CD4-positive, alpha-beta memory T cell (primary cell): ENCODE results near the gene PHF5A. TPM values are rescaled to one million over a fixed set of nuclear protein-coding genes. Genes with fewer than 3 reads are reported as not detected.

ENCODE experiments used
- CTCF ChIA-PET: fragments of 350-600 bp; sonication (Branson Sonifier 250); formaldehyde crosslinking; loops from one replicate; lab custom pipeline; 2021; ENCODE audit warnings: inconsistent platforms; ENCODE audit not compliant: partially characterized antibody; lab: Charles Lee
- POLR2A ChIA-PET: fragments of 350-600 bp; sonication (Branson Sonifier 250); formaldehyde crosslinking; loops from one replicate; lab custom pipeline; 2021; ENCODE audit not compliant: partially characterized antibody; lab: Charles Lee
- DNase-seq, 5 donors: peaks; one replicate each; pipeline versions ENCODE4 v3.0.0 to v3.0.0-alpha.2; 2020 to 2022; ENCODE audit warnings: mixed read lengths in 1 of 5
- H3K27ac ChIP-seq: one replicate; pipeline ENCODE4 v1.7.0; 2013; ENCODE audit warnings: low read depth, low read length
- H3K27me3 ChIP-seq: 2 replicates; pipeline ENCODE4 v1.7.0; 2013; ENCODE audit warnings: mild to moderate bottlenecking, low read length, moderate library complexity; ENCODE audit not compliant: insufficient read depth
- H3K36me3 ChIP-seq: 2 replicates; pipeline ENCODE4 v1.7.0; 2013; ENCODE audit warnings: mild to moderate bottlenecking, low read length, moderate library complexity; ENCODE audit not compliant: insufficient read depth
- H3K4me1 ChIP-seq: 2 replicates; pipeline ENCODE4 v1.7.0; 2013; ENCODE audit warnings: mild to moderate bottlenecking, low read length, moderate library complexity; ENCODE audit not compliant: insufficient read depth
- H3K4me3 ChIP-seq, 2 donors: one replicate each; pipeline ENCODE4 v1.7.0; 2013; ENCODE audit warnings: low read length in 2 of 2, mild to moderate bottlenecking in 1 of 2
- H3K9me3 ChIP-seq, 2 donors: one replicate each; pipeline ENCODE4 v1.7.0; 2013; ENCODE audit warnings: low read length in 2 of 2, control low read depth in 1 of 2; ENCODE audit not compliant: control insufficient read depth in 1 of 2
- H3K27ac Mint-ChIP-seq, 7 donors: one replicate each; pipeline ENCODE4 v1.8.0; 2020 to 2021; ENCODE audit warnings: mixed read lengths in 7 of 7, mild to moderate bottlenecking in 6 of 7, inconsistent platforms in 3 of 7, moderate library complexity in 3 of 7
- H3K27me3 Mint-ChIP-seq, 2 donors: one replicate each; pipeline ENCODE4 v1.8.0; 2020 to 2021; ENCODE audit warnings: mixed read lengths in 2 of 2
- H3K36me3 Mint-ChIP-seq, 2 donors: one replicate each; pipeline ENCODE4 v1.8.0; 2020 to 2021; ENCODE audit warnings: mixed read lengths in 2 of 2, inconsistent platforms in 1 of 2, mild to moderate bottlenecking in 1 of 2
- H3K4me1 Mint-ChIP-seq, 4 donors: one replicate each; pipeline ENCODE4 v1.8.0; 2020 to 2021; ENCODE audit warnings: mixed read lengths in 4 of 4, mild to moderate bottlenecking in 1 of 4
- H3K4me3 Mint-ChIP-seq, 8 donors: one replicate each; pipeline ENCODE4 v1.8.0; 2020 to 2021; ENCODE audit warnings: mixed read lengths in 8 of 8, mild to moderate bottlenecking in 7 of 8, moderate library complexity in 6 of 8, inconsistent platforms in 3 of 8
- H3K9me3 Mint-ChIP-seq, 8 donors: one replicate each; pipeline ENCODE4 v1.8.0; 2020 to 2021; ENCODE audit warnings: mixed read lengths in 8 of 8, mild to moderate bottlenecking in 5 of 8, inconsistent platforms in 3 of 8, moderate library complexity in 1 of 8
- intact Hi-C: fragments of 100-400 bp; cut with micrococcal nuclease; formaldehyde crosslinking; loops from one replicate; pipeline ENCODE4 v1.15.1; 2023
- polyA plus RNA-seq, 2 donors: library from polyadenylated mRNA; unstranded; fragments of 300-500 nt; fragmentation: Illumina TruSeq; gene quantifications; one replicate each; pipeline ENCODE4 v1.2.3, GENCODE V29; 2021
- total RNA-seq, 2 experiments: library from RNA; stranded (reverse); gene quantifications; one replicate each; pipeline ENCODE4 v1.2.3, GENCODE V29; 2021

Gene PHF5A
- total and polyA plus RNA-seq, 4 experiments from 2014 or later = 19.7 to 39.2 (median 34.6) TPM

GRCh38 chr22:41511521-41511968, 43.1 kb upstream of the PHF5A start:
- intact Hi-C loops = no loop called here
- Mint-ChIP-seq H3K27ac (peak overlapping the region in 1 of 7 donors; percentile 17), H3K4me1 (peaks cover 0 to 3% (median under 1%) of the 10 kb centered on the region in 4 donors), H3K36me3 (peaks cover 31 to 73% of the 10 kb centered on the region in 2 donors), H3K9me3 (no peaks in the 10 kb centered on the region), H3K4me3 (no peak overlapping the region), H3K27me3 (no peaks in the 10 kb centered on the region)
- Histone ChIP-seq H3K27me3 (no peaks in the 10 kb centered on the region), H3K9me3 (no peaks in the 10 kb centered on the region), H3K4me3 (no peak overlapping the region), H3K4me1 (no peaks in the 10 kb centered on the region), H3K27ac (no peak overlapping the region), H3K36me3 (peaks cover 69% of the 10 kb centered on the region)
- CTCF ChIA-PET = no interaction called here
- POLR2A ChIA-PET = no interaction called here
- no peak for DNase-seq

- H3K27me3 ChIP-seq = no peaks in the 10 kb centered on the region
- H3K9me3 Mint-ChIP-seq = no peaks in the 10 kb centered on the region
- H3K36me3 Mint-ChIP-seq = peaks cover 20 to 61% of the 10 kb centered on the region in 2 donors
- H3K36me3 ChIP-seq = peaks cover 49% of the 10 kb centered on the region
- DNase-seq = no peak
- H3K27ac Mint-ChIP-seq = no peak overlapping the region
- H3K9me3 ChIP-seq = no peaks in the 10 kb centered on the region
- no peaks in the 10 kb centered on the region for H3K27me3 Mint-ChIP-seq
- no peak overlapping the region for H3K27ac ChIP-seq
- ChIA-PET CTCF (interaction anchor here (1.1 to 1.7 kb wide), 3 partner anchors 9 to 18 kb away, joined by 3 to 5 read pairs (median 3); no protein-coding TSS in a partner anchor), POLR2A (interaction anchor here (1.7 kb wide), 1 partner anchor 40 kb away, joined by 6 read pairs; the partner anchor contains the start of genes ACO2 and PHF5A)
- no peak overlapping the region for H3K4me3 Mint-ChIP-seq
- no peak overlapping the region for H3K4me3 ChIP-seq
- H3K4me1 ChIP-seq = no peaks in the 10 kb centered on the region
- intact Hi-C loops = no loop called here
- H3K4me1 Mint-ChIP-seq = peaks cover 0 to 7% (median under 1%) of the 10 kb centered on the region in 4 donors
Measured at GRCh38 chr22:41508770-41509170, 40.3 kb upstream of the PHF5A start.

DNA sequence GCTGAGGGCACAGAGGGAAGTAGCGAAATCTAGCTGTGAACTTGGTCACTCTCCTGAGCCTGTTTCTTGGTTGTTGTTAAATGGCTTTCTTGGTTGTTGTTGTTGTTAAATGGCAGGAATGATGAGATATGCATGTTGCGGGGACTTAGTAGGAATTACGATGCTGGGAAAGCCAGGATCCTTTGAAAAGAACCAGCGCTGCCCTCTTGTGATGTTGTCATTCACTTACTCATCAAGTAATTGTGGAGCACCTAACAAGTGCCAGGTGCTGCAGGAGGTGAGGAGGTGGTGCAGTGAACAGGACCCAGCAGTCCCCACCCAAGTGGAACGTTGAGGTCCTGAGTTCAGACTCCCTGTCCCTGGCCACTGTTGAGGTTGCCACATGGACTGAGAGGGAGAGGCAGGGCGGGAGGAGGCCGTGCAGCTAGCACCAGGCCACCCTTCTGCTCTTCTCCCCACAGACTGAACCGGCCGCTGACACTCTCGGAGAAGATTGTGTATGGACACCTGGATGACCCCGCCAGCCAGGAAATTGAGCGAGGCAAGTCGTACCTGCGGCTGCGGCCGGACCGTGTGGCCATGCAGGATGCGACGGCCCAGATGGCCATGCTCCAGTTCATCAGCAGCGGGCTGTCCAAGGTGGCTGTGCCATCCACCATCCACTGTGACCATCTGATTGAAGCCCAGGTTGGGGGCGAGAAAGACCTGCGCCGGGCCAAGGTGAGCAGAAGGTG, 39.0 kb upstream of the PHF5A start:
- intact Hi-C loops = no loop called here
- Mint-ChIP-seq H3K4me1 (peaks cover 0 to 7% (median under 1%) of the 10 kb centered on the region in 4 donors), H3K9me3 (no peaks in the 10 kb centered on the region), H3K27me3 (no peaks in the 10 kb centered on the region), H3K36me3 (peaks cover 14 to 56% of the 10 kb centered on the region in 2 donors), H3K27ac (no peak overlapping the region), H3K4me3 (no peak overlapping the region)
- no peak for DNase-seq
- peaks cover 39% of the 10 kb centered on the region for H3K36me3 ChIP-seq
- CTCF ChIA-PET = interaction anchor here (3.7 kb wide), 1 partner anchor 10 kb away, joined by 18 read pairs; no protein-coding TSS in a partner anchor
- no peaks in the 10 kb centered on the region for H3K4me1 ChIP-seq
- no peak overlapping the region for H3K27ac ChIP-seq
- H3K9me3 ChIP-seq = no peaks in the 10 kb centered on the region
- no peak overlapping the region for H3K4me3 ChIP-seq
- no peaks in the 10 kb centered on the region for H3K27me3 ChIP-seq
- POLR2A ChIA-PET = no interaction called here

DNA sequence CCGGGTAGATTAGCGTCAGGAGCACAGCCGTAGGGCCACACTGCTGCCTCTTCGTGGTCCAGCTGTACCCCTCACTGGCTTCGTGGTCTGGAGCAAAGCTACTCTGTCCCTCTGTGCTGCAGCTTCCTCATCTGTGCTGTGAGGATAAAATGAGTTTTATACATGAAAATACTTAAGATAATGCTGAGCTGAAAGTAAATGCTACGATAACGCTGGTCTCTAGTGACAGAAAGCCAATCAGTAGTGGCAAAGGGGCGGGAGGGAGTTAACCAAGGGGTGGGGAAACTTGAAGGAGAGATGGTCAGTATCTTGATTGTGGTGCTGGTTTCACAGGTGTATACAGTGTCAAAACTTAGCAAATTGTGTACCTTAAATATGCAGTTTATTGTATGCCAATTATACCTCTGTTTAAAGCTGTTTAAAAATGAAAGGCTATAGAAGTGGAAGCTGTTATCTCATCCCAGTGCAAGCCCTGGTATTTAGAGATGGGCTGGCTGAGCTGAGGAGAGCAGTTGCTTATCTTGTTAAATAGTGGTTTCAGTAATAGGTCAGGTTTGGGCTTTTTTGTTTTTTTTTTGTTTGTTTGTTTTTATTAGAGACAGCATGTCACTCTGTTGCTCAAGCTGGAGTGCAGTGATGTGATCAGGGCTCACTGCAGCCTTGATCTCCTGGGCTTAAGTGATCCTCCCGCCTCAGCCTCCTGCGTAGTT, 37.2 kb upstream of the PHF5A start:
- peaks cover 15 to 63% of the 10 kb centered on the region in 2 donors for H3K36me3 Mint-ChIP-seq
- peaks cover 0 to 7% (median under 1%) of the 10 kb centered on the region in 4 donors for H3K4me1 Mint-ChIP-seq
- H3K27me3 Mint-ChIP-seq = no peaks in the 10 kb centered on the region
- H3K4me3 Mint-ChIP-seq = no peak overlapping the region
- Histone ChIP-seq H3K36me3 (peaks cover 43% of the 10 kb centered on the region), H3K9me3 (no peaks in the 10 kb centered on the region), H3K4me3 (no peak overlapping the region), H3K27me3 (no peaks in the 10 kb centered on the region), H3K27ac (no peak overlapping the region), H3K4me1 (no peaks in the 10 kb centered on the region)
- peak overlapping the region in 1 of 7 donors; percentile 10 for H3K27ac Mint-ChIP-seq
- no peak for DNase-seq
- intact Hi-C loops = no loop called here
- no peaks in the 10 kb centered on the region for H3K9me3 Mint-ChIP-seq
- POLR2A ChIA-PET = no interaction called here
- CTCF ChIA-PET = interaction anchor here (2.1 to 3.7 kb wide), 2 partner anchors 12 kb away, joined by 5 to 18 read pairs; no protein-coding TSS in a partner anchor

DNA sequence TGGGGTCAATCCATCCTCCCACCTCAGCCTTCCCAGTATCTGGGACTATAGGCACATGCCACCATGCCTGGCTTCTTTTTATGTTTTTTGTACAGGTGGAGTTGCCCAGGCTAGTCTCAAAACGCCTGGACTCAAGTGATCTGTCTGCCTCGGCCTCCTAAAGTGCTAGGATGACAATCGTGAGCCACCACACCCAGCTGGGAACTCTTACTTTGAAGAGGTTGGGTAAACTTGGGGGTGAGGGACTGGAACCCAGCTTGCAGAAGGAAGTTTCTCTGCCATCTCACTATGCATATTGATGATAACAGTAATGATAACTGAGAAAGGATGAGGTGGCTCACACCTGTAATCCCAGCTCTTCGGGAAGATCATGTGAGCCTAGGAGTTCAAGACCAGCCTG, 36.3 kb upstream of the PHF5A start:
- Histone ChIP-seq H3K27me3 (no peaks in the 10 kb centered on the region), H3K4me3 (no peak overlapping the region), H3K4me1 (no peaks in the 10 kb centered on the region), H3K27ac (no peak overlapping the region), H3K36me3 (peaks cover 38% of the 10 kb centered on the region), H3K9me3 (no peaks in the 10 kb centered on the region)
- Mint-ChIP-seq H3K9me3 (no peaks in the 10 kb centered on the region), H3K36me3 (peaks cover 15 to 60% of the 10 kb centered on the region in 2 donors), H3K27ac (peak overlapping the region in 1 of 7 donors; percentile 47), H3K27me3 (no peaks in the 10 kb centered on the region), H3K4me1 (peaks cover 0 to 7% (median under 1%) of the 10 kb centered on the region in 4 donors), H3K4me3 (no peak overlapping the region)
- ChIA-PET POLR2A (no interaction called here), CTCF (interaction anchor here (2.1 to 3.7 kb wide), 2 partner anchors 11 to 12 kb away, joined by 5 to 18 read pairs; no protein-coding TSS in a partner anchor)
- intact Hi-C loops = no loop called here
- DNase-seq = no peak

DNA sequence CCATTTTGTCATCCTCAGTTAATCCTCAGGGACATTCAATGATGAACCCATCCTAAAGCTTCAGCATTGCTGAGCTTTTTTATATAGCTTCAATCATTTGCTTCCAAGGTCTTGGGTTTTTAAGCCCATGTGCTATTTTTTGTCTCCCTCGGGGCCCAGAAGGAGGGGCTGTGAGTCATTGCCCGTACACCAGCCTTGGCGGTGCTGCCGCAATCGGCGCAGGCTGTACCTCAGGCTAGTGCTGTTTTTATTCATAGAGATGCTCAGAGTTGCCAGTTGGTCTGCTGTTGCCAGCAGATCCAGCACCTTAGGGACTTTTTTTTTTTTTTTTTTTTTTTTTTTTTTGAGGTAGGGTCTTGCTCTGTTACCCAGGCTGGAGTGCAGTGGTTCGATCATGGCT, 35.9 kb upstream of the PHF5A start:
- Mint-ChIP-seq H3K4me3 (no peak overlapping the region), H3K4me1 (peaks cover 0 to 6% (median 0%) of the 10 kb centered on the region in 4 donors), H3K27ac (peak overlapping the region in 1 of 7 donors; percentile 11), H3K27me3 (no peaks in the 10 kb centered on the region), H3K9me3 (no peaks in the 10 kb centered on the region), H3K36me3 (peaks cover 17 to 62% of the 10 kb centered on the region in 2 donors)
- Histone ChIP-seq H3K27me3 (no peaks in the 10 kb centered on the region), H3K4me1 (no peaks in the 10 kb centered on the region), H3K36me3 (peaks cover 41% of the 10 kb centered on the region), H3K4me3 (no peak overlapping the region), H3K27ac (no peak overlapping the region), H3K9me3 (no peaks in the 10 kb centered on the region)
- intact Hi-C loops = no loop called here
- POLR2A ChIA-PET = no interaction called here
- CTCF ChIA-PET = interaction anchor here (3.7 kb wide), 1 partner anchor 13 kb away, joined by 18 read pairs; no protein-coding TSS in a partner anchor
- DNase-seq = no peak
